Measurements from ENCODE around the gene ESRRG.
"Not testable (repeated sequence)": the region's sequence is repeated elsewhere in the genome, so short reads cannot be mapped to it uniquely, and the experiment has no call there.

The ESRRG gene

GRCh38 chr1:216705676-216706075 lies 17.6 kb downstream of the ESRRG start:
- DNase-seq (ENCODE audit: low read depth in 1 of 2, low spot score in 1 of 2), result no peak

DNA sequence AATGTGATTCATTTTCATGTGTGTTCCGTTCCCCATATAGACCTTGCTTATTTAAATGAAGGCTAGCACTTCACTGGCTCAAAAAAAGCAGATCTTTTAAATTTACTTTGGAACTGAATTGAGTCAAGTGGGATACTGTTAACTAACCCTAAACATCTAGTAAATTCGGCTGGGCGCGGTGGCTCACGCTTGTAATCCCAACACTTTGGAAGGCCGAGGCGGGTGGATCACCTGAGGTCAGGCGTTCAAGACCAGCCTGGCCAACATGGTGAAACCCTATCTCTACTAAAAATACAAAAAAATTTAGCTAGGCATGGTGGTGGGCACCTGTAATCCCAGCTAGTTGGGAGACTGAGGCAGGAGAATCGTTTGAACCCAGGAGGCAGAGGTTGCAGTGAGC lies 19.2 kb downstream of the ESRRG start:
- DNase-seq (ENCODE audit: low read depth in 1 of 2, low spot score in 1 of 2), result not testable (repeated sequence)

GRCh38 chr1:216702170-216702569 lies 21.1 kb downstream of the ESRRG start:
- no peak for DNase-seq (ENCODE audit: low read depth in 1 of 2, low spot score in 1 of 2)

DNA sequence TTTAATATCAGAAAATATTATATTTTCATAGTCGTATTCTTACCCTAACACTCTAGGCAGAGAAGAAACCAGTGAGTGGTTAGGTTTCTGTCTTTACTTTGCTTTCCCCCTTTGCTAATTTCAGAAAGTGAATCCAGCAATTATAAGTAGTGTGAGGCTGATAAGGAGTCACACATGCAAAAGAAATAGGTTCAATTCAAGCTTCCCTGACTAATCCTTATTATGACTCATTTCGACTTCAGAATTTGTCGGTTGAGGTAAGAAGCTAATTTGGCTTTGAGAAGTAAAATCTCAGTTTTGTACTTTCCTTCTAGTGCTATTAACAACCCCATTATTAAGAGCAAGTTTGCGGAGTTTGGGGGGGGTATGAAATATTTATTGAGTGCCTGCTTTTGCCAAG lies 22.4 kb downstream of the ESRRG start:
- no peak for DNase-seq (ENCODE audit: low read depth in 1 of 2, low spot score in 1 of 2)

- DNase-seq (ENCODE audit: low read depth in 1 of 2, low spot score in 1 of 2), result no peak
Observed at GRCh38 chr1:216691710-216692109, 31.5 kb downstream of the ESRRG start.

DNA sequence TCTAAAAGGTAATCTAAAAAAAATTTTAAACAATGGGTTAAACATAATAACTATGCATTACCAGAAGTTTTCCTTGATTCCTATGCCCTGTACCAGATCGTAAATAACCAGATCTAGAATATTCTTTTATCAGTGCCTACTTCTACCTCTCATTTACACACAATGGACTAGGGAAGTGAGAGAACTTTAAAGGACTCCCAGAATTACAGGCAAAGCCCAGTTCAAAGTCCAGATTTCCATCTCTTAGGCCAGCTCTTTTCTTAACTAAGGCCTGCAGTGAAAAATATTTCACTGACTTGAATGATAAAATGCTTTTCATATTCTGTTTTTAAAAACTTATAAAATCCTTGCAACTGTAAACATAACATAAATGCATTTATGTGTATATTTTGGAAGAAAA lies 32.6 kb downstream of the ESRRG start:
- no peak for DNase-seq (ENCODE audit: low read depth in 1 of 2, low spot score in 1 of 2)

DNA sequence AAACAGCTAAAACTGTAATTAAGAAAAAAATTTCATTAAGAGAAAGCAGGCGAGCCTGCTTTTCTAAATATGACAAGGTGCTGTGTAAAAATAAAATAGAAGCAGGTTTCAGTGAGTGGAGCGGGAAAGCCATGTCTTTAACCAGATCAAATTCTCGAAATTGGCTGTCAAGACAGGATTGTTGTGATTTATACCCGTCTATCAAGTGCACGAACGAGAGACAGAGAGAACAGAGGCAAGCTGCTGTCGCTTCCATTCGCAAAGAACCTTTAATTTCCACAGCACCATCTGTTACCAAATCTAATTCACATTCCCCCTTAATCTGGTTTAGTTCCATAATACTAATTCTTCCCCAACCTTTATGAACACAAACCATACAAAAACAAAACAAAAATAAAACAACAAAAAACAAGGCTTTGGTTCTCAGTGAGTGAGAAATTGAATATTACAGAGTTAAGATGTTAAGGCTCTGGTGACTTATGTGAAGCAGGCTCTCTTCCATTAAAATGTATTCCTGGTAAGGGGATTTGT lies 35.0 kb downstream of the ESRRG start:
- no peak for DNase-seq (ENCODE audit: low read depth in 1 of 2, low spot score in 1 of 2)

DNA sequence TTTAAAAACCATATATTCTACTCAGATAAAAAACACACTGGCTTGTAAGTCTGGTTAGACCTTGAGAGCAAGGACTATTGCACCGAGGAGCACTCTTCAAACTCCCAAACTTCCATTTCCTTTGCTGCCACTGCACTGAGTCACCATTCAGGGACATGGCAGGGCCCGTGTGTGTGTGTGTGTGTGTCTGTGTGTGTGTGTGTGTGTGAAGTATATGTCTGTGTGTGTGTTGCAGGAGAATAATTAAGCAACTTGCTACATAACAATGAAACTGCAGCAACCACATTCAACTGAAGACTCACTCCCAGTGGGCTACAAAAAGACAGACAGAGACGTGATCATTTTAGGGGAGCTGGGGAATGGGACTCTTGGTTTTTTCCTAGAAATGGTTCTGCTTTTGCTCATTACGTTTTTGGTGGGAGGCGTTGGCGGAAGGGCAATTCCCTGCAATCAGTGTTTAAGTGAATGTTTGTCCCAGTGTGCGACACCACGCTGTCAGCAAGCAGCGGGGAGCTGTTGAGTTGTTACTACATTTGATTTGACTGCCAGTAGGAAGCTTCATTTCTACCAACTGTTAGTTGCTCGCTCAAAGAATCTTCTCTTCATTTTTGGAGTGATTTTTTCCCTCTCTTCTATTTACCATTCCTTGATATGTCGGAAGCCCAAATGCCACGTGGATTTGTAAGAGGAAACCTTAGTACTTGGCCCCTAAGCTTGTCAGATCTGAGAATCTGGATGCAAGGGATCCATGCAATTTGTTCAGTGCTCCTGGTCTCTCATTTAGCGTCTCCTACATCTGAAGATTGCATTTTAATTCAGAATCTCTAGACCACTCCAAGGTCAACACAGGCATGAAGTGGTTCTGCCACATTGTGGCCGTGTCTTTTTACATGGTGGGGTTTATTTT lies 36.1 kb downstream of the ESRRG start:
- no peak for DNase-seq (ENCODE audit: low read depth in 1 of 2, low spot score in 1 of 2)

GRCh38 chr1:216682752-216683151 lies 40.5 kb downstream of the ESRRG start:
- no peak for DNase-seq (ENCODE audit: low read depth in 1 of 2, low spot score in 1 of 2)

- no peak for DNase-seq (ENCODE audit: low read depth in 1 of 2, low spot score in 1 of 2)
Observed at GRCh38 chr1:216679108-216679507, 44.1 kb downstream of the ESRRG start.

- DNase-seq (ENCODE audit: low read depth in 1 of 2, low spot score in 1 of 2), result no peak
Observed at GRCh38 chr1:216670118-216670883, 52.9 kb downstream of the ESRRG start.

DNA sequence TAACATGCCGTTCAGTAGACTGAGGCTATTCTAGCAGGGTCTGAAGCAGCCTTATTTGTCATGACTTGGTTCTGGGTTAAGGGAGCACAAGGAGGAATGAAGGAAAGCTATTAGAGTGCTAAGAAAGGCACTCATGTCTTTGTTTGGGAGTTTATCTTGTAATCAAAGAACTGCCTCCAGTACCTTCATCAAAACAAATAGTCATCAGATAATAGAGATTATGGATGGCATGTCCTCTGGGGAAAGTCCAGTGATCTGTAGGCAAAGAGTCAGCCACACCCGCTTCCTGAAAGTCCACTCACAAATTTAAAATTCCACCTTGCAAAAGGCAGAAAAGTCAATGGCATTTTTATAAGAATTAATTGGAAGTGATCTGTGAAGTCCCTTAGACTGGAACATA lies 56.8 kb downstream of the ESRRG start:
- DNase-seq (ENCODE audit: low read depth in 1 of 2, low spot score in 1 of 2), result no peak

DNA sequence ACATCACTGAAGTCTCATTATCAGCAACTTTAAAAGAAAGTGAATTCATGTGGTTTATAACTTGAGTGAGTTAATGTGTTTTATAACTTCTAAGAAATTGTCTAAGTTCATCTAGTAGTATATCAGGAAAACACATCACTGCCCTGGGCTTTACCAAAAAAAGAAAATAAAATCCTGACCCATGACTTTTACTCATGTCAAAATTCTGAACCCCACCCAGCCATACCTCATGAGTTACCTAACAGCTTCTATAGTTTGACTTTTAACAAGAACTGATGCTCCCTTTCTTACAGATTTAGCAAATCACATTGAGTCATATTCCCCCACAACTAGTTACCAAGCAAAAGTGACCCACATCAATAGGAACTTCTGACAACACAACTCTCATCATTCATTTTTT lies 57.4 kb downstream of the ESRRG start:
- DNase-seq (ENCODE audit: low read depth in 1 of 2, low spot score in 1 of 2), result no peak

- DNase-seq (ENCODE audit: low read depth in 1 of 2, low spot score in 1 of 2), result no peak
Observed at GRCh38 chr1:216665406-216665805, 57.8 kb downstream of the ESRRG start.

DNA sequence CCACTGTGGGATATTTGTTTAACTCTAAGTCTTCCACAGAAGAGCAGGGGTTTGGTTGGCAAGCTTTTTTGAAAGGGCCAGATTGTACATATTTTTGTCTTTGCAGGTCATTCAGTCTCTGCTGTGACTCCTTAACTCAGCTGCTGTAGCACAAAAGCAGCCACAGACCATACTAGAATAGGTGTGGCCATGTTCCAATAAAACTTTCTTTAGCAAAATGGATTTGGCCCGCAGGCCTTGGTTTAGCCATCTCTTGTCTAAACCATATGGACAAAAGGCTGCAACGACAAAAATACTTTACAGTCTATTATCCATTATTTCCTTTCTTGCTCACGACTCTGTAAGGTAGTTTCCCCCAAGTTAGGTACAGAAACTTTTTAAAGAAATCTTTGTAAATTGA lies 60.5 kb downstream of the ESRRG start:
- DNase-seq (ENCODE audit: low read depth in 1 of 2, low spot score in 1 of 2), result no peak

DNA sequence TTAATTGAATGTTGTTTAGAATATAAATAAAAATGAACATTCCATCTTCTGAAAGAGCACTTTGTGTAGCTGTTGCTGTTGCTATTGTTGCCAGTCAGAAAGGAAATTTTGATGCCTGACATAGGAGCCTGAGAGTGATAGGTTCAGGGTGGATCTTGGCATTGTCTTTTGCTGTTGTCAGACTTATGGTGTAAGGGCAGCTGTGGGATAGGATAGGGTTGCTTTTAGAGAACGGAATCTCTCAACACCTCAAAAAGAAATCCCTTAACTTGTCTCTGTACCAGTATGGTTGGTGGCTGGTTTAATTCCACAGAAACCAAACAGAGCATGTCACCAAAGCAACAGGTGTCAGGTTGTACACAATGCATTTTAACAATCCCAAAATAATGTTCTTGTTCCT lies 62.7 kb downstream of the ESRRG start:
- no peak for DNase-seq (ENCODE audit: low read depth in 1 of 2, low spot score in 1 of 2)

GRCh38 chr1:216653001-216653400 lies 70.2 kb downstream of the ESRRG start:
- no peak for DNase-seq (ENCODE audit: low read depth in 1 of 2, low spot score in 1 of 2)

GRCh38 chr1:216651826-216652418 lies 71.3 kb downstream of the ESRRG start:
- DNase-seq (ENCODE audit: low read depth in 1 of 2, low spot score in 1 of 2), result no peak

GRCh38 chr1:216643176-216643575 lies 80.1 kb downstream of the ESRRG start:
- DNase-seq (ENCODE audit: low read depth in 1 of 2, low spot score in 1 of 2), result no peak

GRCh38 chr1:216641669-216642460 lies 81.4 kb downstream of the ESRRG start:
- DNase-seq (ENCODE audit: low read depth in 1 of 2, low spot score in 1 of 2), result no peak

DNA sequence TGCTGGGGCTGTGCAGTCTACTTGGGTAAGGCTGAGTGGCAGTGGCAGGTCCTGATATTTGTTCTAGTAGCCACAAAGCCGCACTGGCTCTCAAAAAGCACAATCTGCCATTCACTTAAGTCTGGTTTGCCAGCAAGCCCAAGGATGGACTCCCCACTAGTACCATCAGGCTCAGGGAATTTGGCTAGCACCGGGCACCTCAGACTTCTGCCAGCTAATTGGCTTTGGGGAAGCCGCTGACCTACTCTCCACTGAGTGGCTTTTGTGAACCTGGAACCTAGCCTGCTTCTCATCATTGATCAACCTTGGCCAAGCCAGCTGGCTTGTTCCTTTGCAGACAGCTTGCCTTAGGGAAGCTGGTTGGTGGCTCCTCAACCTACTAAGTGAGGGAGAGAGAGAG lies 83.1 kb downstream of the ESRRG start:
- no peak for DNase-seq (ENCODE audit: low read depth in 1 of 2, low spot score in 1 of 2)
